Natural killer cell (primary cell): Measurements from ENCODE around the gene ZCCHC12. TPM values are rescaled to one million over a fixed set of nuclear protein-coding genes. Genes with fewer than 3 reads are reported as not detected.

Source experiments
- ATAC-seq, 3 donors: fragments of 150-1000 bp in 2 of 3; fragments of 200-7000 bp in 1 of 3; cut with Tn5 transposase; 1 replicate in 1 of 3; 2 replicates in 2 of 3; pipeline ENCODE4 v1.10.0; 2021; ENCODE audit warnings: mild to moderate bottlenecking in 2 of 3, moderate library complexity in 2 of 3
- DNase-seq, 2 donors: peaks; one replicate each; pipeline versions ENCODE4 v3.0.0 to v3.0.0-alpha.2; 2013 to 2021; ENCODE audit warnings: mixed read lengths in 1 of 2
- H3K27ac ChIP-seq: one replicate; pipeline ENCODE4 v1.5.1; 2013; ENCODE audit warnings: mild to moderate bottlenecking, low read length
- H3K27me3 ChIP-seq: one replicate; pipeline ENCODE4 v1.6.1; 2013; ENCODE audit warnings: low read length; ENCODE audit not compliant: control insufficient read depth, insufficient read depth
- H3K36me3 ChIP-seq: one replicate; pipeline ENCODE4 v1.6.1; 2013; ENCODE audit warnings: low read length; ENCODE audit not compliant: control insufficient read depth, insufficient read depth
- H3K4me1 ChIP-seq: one replicate; pipeline ENCODE4 v1.6.1; 2013; ENCODE audit warnings: low read length; ENCODE audit not compliant: control insufficient read depth, insufficient read depth
- H3K4me3 ChIP-seq: one replicate; pipeline ENCODE4 v1.5.1; 2013; ENCODE audit warnings: low read length
- H3K9me3 ChIP-seq: one replicate; pipeline ENCODE4 v1.6.1; 2013; ENCODE audit warnings: low read length; ENCODE audit not compliant: control insufficient read depth, insufficient read depth
- H3K27ac Mint-ChIP-seq, 2 donors: one replicate each; pipeline ENCODE4 v1.8.0; 2022; ENCODE audit warnings: mild to moderate bottlenecking in 2 of 2, mixed read lengths in 2 of 2, moderate library complexity in 1 of 2
- H3K27me3 Mint-ChIP-seq, 2 donors: one replicate each; pipeline ENCODE4 v1.8.0; 2022; ENCODE audit warnings: low read depth in 2 of 2, mixed read lengths in 2 of 2
- H3K36me3 Mint-ChIP-seq: one replicate; pipeline ENCODE4 v1.8.0; 2022; ENCODE audit warnings: mixed read lengths
- H3K4me1 Mint-ChIP-seq, 2 donors: one replicate each; pipeline ENCODE4 v1.8.0; 2022; ENCODE audit warnings: mixed read lengths in 2 of 2
- H3K4me3 Mint-ChIP-seq: one replicate; pipeline ENCODE4 v1.8.0; 2022; ENCODE audit warnings: mild to moderate bottlenecking, moderate library complexity, mixed read lengths
- H3K9me3 Mint-ChIP-seq, 2 donors: one replicate each; pipeline ENCODE4 v1.8.0; 2022; ENCODE audit warnings: mixed read lengths in 2 of 2
- CTCF ChIP-seq: fragments of 200-600 bp; IDR thresholded peaks from one replicate; pipeline ENCODE4 v1.8.0; 2022; ENCODE audit warnings: antibody characterized with exemption
- WGBS: methylation state at CpG from one replicate; pipeline ENCODE4 v1.1.7; 2013; ENCODE audit warnings: missing lambda C conversion rate; ENCODE audit not compliant: insufficient coverage; 5-methylcytosine and 5-hydroxymethylcytosine counted together
- intact Hi-C: fragments of 100-400 bp; cut with micrococcal nuclease; formaldehyde crosslinking; loops from one replicate; pipeline ENCODE4 v1.14.2; 2022
- total RNA-seq, 4 donors: library from RNA; stranded (reverse); fragments of 120-200 nt in 1 of 4; gene quantifications; one replicate each; pipeline versions ENCODE4 v1.2.3 to v1.2.4, GENCODE V29; 2013 to 2022

The ZCCHC12 gene
- total RNA-seq, 3 donors from 2014 or later (not counting 1 experiment from before 2014, with no cell fraction given), result not detected

- no peaks in the 10 kb centered on the region for H3K36me3 ChIP-seq
- no peaks in the 10 kb centered on the region for H3K9me3 ChIP-seq
- no peaks in the 10 kb centered on the region for H3K4me1 ChIP-seq
- no peak overlapping the region for H3K4me3 ChIP-seq
- TF ChIP-seq CTCF, result no peak
- no peaks in the 10 kb centered on the region for H3K4me1 Mint-ChIP-seq
- no peak for ATAC-seq
- H3K9me3 Mint-ChIP-seq, result no peaks in the 10 kb centered on the region
- H3K27ac Mint-ChIP-seq, result no peak overlapping the region
- peaks cover 4 to 27% of the 10 kb centered on the region in 2 donors for H3K27me3 Mint-ChIP-seq
- WGBS, result 82% methylated on average over 4 of the region's 4 CpGs
- DNase-seq, result no peak
- no peak overlapping the region for H3K27ac ChIP-seq
- H3K27me3 ChIP-seq, result no peaks in the 10 kb centered on the region
- H3K36me3 Mint-ChIP-seq, result no peaks in the 10 kb centered on the region
- no peak overlapping the region for H3K4me3 Mint-ChIP-seq
- intact Hi-C loops, result no loop called here
Observed at GRCh38 chrX:118862979-118863378, 39.4 kb downstream of the ZCCHC12 start.

GRCh38 chrX:118864063-118864635 is 40.5 kb downstream of the ZCCHC12 start:
- no peaks in the 10 kb centered on the region for H3K27me3 ChIP-seq
- no peak for DNase-seq
- no peaks in the 10 kb centered on the region for H3K9me3 Mint-ChIP-seq
- no peaks in the 10 kb centered on the region for H3K4me1 ChIP-seq
- intact Hi-C loops, result no loop called here
- no peak overlapping the region for H3K27ac Mint-ChIP-seq
- no peak for ATAC-seq
- no peaks in the 10 kb centered on the region for H3K4me1 Mint-ChIP-seq
- H3K9me3 ChIP-seq, result no peaks in the 10 kb centered on the region
- peaks cover 4 to 30% of the 10 kb centered on the region in 2 donors for H3K27me3 Mint-ChIP-seq
- H3K4me3 ChIP-seq, result no peak overlapping the region
- WGBS, result 91% methylated on average over 3 of the region's 3 CpGs
- no peak overlapping the region for H3K4me3 Mint-ChIP-seq
- TF ChIP-seq CTCF, result no peak
- no peaks in the 10 kb centered on the region for H3K36me3 ChIP-seq
- no peak overlapping the region for H3K27ac ChIP-seq
- H3K36me3 Mint-ChIP-seq, result no peaks in the 10 kb centered on the region

GRCh38 chrX:118865231-118865630 is 41.6 kb downstream of the ZCCHC12 start:
- Mint-ChIP-seq H3K36me3 (no peaks in the 10 kb centered on the region), H3K4me3 (no peak overlapping the region), H3K27ac (no peak overlapping the region), H3K9me3 (no peaks in the 10 kb centered on the region), H3K4me1 (no peaks in the 10 kb centered on the region), H3K27me3 (peaks cover 0 to 30% of the 10 kb centered on the region in 2 donors)
- Histone ChIP-seq H3K36me3 (no peaks in the 10 kb centered on the region), H3K4me3 (no peak overlapping the region), H3K27ac (no peak overlapping the region), H3K27me3 (no peaks in the 10 kb centered on the region), H3K4me1 (no peaks in the 10 kb centered on the region), H3K9me3 (no peaks in the 10 kb centered on the region)
- no peak for TF ChIP-seq CTCF
- WGBS, result 43% methylated on average over 1 of the region's 1 CpG
- ATAC-seq, result no peak
- DNase-seq, result no peak
- intact Hi-C loops, result no loop called here

GRCh38 chrX:118867251-118867650 is 43.6 kb downstream of the ZCCHC12 start:
- no peak overlapping the region for H3K4me3 Mint-ChIP-seq
- Histone ChIP-seq H3K27ac (no peak overlapping the region), H3K4me3 (no peak overlapping the region), H3K4me1 (no peaks in the 10 kb centered on the region), H3K27me3 (no peaks in the 10 kb centered on the region), H3K9me3 (no peaks in the 10 kb centered on the region), H3K36me3 (no peaks in the 10 kb centered on the region)
- no peak for TF ChIP-seq CTCF
- H3K27me3 Mint-ChIP-seq, result peaks cover 0 to 31% of the 10 kb centered on the region in 2 donors
- ATAC-seq (no peak), DNase-seq (no peak)
- H3K9me3 Mint-ChIP-seq, result no peaks in the 10 kb centered on the region
- intact Hi-C loops, result no loop called here
- WGBS, result 92% methylated on average over 2 of the region's 3 CpGs
- H3K36me3 Mint-ChIP-seq, result no peaks in the 10 kb centered on the region
- H3K4me1 Mint-ChIP-seq, result no peaks in the 10 kb centered on the region
- no peak overlapping the region for H3K27ac Mint-ChIP-seq
